ENCODE data around the gene MRRF.

Gene MRRF

DNA sequence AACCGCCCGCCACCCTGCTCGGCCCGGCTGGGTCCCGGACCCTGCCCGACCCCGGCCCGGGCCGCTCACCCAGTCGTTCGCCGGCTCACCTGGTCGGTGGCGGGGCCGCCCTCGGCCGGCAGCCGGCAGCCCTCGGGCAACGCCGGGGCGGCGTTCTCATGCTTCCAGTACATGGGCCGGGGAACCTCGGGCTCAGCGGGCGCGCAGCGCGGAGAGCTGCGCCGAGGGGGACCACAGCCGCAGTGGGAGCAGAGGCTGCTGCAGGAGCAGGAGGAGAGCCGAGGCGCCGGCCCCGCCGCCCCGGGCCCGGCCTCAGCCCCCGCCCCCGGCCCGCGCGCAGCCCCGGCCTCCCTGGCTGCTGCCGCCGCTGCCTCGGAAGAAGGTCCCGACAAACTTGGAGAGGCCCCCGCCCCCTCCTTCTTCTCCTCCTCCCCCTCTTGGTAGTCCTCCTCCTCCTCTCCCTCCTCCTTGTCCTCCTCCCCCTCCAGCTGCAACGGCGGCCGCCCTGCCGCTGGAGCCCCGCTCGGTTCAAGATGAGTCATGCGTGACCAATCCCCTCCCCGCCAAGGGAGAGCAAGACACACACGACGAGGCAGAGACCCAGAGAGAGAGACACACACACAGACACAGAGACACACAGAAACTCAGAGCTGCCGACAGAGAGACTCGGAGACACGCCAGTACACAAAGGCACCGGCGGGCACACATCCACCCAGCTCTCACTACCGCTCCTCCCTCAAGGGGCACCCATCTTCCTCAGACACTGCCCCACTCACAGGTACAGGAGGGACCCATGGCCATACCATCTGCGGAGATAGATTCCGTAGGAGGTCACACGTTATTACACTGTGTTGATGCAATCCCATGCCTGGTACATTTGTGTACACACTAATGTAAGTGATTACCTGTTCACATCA is 35.9 kb upstream of the MRRF start, which contains the start of gene LHX6:
LHX6 (minus strand) TSS at position 390 of the 917 bp plus-strand sequence; CDS start at position 173, 217 bp downstream.
- DNase-seq = peak; percentile 16

GRCh38 chr9:122229485-122229837 is 35.2 kb upstream of the MRRF start:
- DNase-seq = no peak

- no peak for DNase-seq
Observed at GRCh38 chr9:122232796-122233306, 31.8 kb upstream of the MRRF start.

DNA sequence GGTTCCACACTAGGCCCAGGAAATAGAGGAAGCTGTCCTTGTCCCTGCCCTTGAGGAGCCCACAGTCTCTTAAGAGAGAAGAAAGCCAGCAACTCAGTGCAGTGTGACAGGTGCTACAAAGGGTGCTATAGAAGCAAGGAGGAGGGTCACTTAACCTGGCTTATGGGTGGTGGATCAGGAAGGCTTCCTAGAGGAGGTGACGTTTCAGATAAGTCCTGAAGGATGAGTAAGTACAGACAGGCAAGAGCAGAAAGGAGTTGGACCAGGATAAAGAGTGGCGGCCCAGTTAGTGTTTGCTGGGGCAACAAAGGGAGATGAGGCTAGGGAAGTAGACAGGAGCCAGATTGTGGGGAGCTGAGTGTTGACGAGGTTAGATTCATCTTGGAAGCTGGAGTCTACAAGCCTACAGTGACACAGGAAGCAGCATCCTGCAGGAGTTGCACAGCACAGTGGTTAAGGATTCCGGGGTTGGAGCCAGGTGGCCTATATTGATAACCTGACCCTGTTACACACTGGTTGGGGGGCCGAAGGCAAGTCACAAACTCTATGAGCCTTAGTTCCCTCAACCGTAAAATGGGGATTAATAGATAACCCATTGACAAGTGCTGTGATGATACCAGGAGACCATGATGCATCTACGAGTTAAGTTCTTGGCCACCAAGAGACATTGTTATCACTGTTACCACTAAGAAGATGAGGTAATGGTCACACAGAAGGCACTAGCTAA is 30.5 kb upstream of the MRRF start:
- no peak for DNase-seq

- DNase-seq = no peak
Observed at GRCh38 chr9:122236681-122237080, 28.0 kb upstream of the MRRF start.

DNA sequence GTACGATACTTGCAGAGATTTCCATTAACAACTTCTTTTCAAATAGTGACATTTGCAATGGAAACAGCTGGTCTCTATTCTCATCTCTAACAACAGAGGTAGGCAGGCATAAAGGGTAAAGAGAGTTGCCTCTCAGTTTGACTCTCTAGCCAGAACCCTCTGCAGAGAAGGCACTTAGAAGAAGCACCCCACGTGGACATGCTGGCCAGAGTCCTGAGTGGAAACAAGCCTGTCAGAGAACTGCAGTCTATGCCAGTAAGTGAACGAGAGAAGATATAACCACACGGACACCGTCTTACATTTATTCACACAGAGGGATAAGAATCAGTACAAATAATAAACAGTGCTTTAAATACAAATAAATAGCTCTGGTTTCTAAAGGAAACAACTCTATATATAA is 25.0 kb upstream of the MRRF start:
- DNase-seq = no peak

DNA sequence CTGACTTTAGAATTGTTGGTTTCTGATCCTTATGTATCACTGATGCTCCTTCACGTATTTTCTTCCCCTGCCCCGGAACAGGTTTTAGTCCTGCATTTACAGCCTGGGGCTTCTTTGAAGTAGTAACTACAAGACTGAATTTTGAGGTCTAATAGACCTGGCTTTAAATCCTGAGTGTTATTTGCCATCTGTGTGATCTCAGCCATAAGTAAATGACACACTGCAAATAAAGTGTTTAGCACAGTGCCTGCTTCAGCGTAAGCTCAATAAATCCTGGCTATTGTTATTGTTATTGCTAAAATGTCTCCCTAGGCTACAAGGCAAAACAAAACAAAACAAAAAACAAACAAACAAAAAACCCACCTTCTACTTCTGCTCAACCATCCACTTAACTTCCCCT is 20.3 kb upstream of the MRRF start:
- no peak for DNase-seq

DNA sequence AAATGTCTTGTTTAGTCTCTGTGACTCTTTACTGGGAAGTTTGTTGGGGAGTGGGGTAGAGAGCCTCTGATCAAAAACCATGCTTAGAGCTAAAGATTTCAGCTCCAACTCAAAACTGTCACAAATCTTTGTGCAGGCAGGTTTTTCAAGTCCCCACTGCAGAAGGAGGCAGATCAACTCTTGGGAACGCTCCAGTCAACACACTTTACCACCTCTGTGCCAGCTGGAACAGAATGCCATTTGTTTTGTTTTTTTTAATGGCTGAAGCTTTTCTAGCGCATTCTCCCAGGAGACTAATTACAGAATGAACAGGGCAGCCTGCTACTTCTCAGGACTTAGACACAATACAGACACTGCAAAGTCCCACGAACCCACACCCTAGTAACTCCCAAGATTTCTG is 18.0 kb upstream of the MRRF start:
- no peak for DNase-seq

DNA sequence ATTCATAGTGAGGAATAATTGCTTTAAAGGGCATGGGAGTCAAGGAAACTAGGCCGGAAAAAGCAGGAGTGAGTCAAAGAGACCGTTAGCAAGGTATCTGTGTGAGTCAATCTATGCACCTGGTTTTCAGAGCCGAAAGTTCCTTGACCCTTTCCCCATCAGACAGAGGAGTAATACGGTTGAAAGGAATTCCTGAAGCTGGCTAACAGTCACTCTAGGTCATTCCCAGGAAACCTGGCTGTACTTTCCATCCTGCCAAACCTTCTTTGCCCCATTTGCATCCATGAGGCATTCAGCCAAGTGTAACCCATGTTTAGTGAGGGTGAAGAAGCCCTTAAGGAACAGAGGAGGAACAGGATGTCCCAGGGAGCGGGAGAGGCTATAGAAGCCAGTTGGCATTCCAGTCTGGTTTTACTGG is 16.2 kb upstream of the MRRF start:
- DNase-seq = no peak

GRCh38 chr9:122251351-122251750 is 13.3 kb upstream of the MRRF start:
- no peak for DNase-seq

DNA sequence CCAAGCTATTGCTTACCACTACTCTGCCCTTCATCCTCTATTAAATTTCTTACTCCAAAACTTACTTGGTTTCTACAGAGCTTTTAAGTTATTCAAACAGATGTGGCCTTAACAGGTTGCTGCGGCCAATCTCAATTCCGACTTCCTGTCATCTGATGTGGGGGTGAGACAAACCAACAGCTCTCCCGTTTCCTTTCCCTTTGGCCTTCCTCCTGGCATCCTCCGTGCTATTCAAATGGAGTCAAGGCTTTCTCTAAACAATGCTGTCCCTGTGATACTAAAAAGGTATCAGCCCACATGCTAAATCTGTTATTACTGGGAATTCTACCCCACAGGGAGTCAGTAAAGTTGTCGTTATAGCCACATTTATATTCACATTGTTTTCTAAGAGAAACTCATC is 11.9 kb upstream of the MRRF start:
- no peak for DNase-seq

DNA sequence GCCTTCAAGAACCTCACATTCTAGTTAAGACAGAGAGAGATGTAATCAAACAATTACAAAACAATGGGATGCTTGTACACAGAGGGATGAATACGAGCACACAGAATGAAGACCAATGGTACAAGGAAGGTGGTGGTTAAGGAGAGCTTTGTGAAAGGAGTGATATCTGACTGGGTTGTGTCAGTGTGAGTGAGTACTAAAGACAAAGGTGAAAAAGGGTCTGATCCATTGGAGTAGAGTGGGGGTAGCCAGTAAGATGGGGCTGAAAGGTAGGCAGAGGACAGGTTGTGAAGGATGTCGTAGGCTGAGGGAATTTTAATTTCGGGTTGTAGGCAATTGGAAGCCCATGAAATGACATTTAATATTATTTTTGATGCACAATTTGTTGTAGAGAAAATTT is 9.9 kb upstream of the MRRF start:
- DNase-seq = no peak

GRCh38 chr9:122256206-122256605 is 8.5 kb upstream of the MRRF start:
- no peak for DNase-seq

- no peak for DNase-seq
Observed at GRCh38 chr9:122258886-122259415, 5.7 kb upstream of the MRRF start.

DNA sequence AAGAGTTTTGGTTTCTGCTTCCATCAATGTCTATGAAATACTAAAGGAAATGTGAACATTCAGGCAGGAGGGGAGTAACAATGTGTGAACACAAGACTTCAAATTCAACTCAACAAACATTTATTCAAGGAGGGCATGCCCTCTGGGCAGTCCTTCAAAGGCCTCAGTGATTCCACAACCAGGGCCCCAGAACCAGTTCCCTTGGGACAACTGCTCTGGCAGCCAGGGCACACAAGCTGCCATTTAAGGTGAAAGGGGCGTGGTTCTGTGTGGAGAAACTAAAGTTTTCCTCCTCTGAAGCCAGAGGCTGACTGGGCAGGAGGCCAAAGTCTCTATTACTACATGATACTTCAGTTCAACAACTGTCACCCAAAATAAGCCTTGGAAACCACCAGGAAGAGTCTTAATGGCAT is 3.2 kb upstream of the MRRF start:
- no peak for DNase-seq

DNA sequence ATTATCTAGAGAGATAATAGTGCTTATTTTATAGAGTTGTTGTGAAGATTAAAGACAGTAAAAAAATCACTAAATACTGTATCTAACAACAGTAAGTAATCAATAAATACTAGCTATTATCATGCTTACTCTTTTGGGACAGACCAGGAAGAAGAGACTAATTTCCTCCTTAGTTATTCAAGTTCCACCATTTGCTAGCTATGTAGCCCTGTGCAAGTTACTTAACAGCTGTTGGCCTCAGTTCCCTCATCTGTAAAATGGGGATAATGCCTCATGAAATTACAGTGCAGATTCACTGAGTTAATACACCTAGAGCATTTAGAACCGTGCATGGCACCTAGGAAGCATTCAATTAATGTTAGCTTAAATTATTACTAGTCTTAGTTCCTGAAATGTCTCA is 2.6 kb upstream of the MRRF start:
- DNase-seq = no peak

DNA sequence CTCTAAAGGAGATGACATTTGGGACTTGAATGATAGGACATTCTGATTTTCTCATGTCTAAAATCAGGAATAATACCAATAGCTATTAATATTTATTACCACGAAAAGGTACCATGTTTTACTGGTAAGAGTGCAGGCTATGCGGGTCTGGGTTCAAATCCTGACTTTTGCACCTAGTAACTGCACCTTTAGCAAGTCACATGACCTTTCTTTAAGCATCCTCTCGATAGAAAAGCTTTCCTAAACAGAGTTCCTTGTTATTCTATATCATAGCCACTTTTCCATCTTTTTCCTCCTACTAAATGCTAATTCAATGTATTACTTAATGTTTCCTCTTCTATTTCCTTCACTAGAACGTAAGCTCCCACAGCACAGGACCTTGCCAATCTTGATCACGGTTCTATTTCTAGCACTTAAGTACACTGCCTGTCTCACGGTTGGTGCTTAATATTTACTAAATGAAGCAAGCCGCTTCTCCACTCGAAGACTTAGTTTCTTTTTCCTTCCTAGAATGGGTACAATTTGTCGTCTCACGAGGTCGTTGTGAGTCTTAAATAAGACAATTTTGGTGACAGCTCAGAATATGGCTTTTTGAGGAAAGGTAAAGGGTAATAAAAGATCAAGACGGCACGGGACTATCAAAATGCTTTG is 858 bp upstream of the MRRF start:
- DNase-seq = peak; percentile 2

GRCh38 chr9:122265149-122265915 is 650 bp downstream of the MRRF start:
- peak; percentile 63 for DNase-seq

DNA sequence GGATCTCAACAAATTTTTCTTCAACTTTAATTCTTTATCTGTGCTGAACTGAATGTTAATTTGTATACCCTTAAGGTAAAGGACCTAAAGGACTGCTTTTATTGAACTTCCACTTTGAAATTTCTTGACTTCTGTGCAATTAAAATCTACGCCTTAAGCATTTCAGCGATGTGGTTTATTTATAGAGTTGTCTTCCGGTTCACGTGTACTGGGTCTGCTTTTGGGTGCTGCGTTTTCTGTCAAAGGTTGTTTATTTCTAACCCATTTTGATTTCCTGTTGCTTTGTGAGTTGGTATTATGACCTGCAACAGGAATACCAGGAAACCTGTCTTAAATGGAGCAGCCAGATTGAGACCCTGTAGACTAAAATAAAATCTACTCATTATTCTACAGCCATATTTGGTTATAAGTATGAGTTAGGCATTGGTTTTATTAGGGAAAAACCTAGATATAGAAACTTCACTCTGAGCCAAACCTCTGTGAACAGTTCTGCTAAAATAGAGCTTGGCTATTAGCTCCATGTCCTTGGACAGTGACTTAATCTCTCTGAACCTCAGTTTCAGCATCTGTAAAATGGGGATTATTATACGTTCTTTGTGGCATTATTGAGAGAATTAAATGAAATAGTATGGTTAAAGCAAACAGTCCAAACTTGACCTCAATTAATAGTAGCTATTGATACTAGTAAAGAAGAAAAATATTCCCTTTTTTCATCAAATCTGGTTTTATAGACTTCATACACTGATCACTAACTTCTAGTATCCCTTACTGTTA is 3.5 kb downstream of the MRRF start:
- DNase-seq = no peak

GRCh38 chr9:122274055-122274454 is 9.4 kb downstream of the MRRF start:
- no peak for DNase-seq

DNA sequence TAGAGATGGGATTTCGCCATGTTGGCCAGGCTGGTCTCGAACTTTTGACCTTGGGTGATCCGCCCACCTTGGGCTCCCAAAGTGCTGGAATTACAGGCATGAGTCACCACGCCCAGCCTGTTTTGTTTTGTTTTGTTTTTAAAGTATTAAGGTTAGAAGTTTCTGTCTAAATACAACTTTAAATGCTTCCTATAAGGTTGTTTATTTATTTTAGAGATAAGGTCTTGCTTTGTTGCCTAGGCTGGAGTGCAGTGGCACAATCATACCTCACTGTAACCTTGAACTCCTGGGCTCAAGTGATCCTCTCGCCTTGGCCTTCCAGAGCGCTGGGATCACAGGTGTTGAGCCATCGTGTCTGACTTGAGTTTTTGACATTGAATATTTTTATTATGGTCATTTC is 11.4 kb downstream of the MRRF start:
- DNase-seq = no peak

Measured in activated CD4-positive, alpha-beta T cell treated with anti-CD3 and anti-CD28 coated beads, Interleukin-10, Interleukin-2, amounts not matched to agents 100 ng/mL and 50 ng/mL, durations not matched to agents 16 hours and 8 hours (primary cell).